B cell (primary cell): ENCODE measurements around the gene HMCN1. TPM values are rescaled to one million over a fixed set of nuclear protein-coding genes. Genes with fewer than 3 reads are reported as not detected.

Experiments
- ATAC-seq: fragments of 200-7000 bp; cut with Tn5 transposase; one replicate; pipeline ENCODE4 v1.10.0; 2021; ENCODE audit warnings: low read depth, mild to moderate bottlenecking, moderate number of reproducible peaks, moderate library complexity
- CTCF ChIA-PET: fragments of 350-600 bp; sonication (Branson Sonifier 250); formaldehyde crosslinking; loops from one replicate; lab custom pipeline; 2021; ENCODE audit warnings: antibody characterized with exemption, inconsistent platforms; lab: Charles Lee
- POLR2A ChIA-PET: fragments of 350-600 bp; sonication (Branson Sonifier 250); formaldehyde crosslinking; loops from one replicate; lab custom pipeline; 2021; ENCODE audit warnings: antibody characterized with exemption; lab: Charles Lee
- DNase-seq: peaks from one replicate; pipeline ENCODE4 v3.0.0; 2013
- H2AFZ ChIP-seq: 2 replicates; pipeline ENCODE4 v1.6.1; 2012; ENCODE audit warnings: mild to moderate bottlenecking, low read depth, low read length; ENCODE audit not compliant: insufficient read depth, poor library complexity, severe bottlenecking
- H3K27ac ChIP-seq, 2 donors: 1 replicate in 1 of 2; 2 replicates in 1 of 2; pipeline ENCODE4 v1.5.1; 2012 to 2013; ENCODE audit warnings: low read length in 2 of 2, mild to moderate bottlenecking in 2 of 2, moderate library complexity in 1 of 2
- H3K27me3 ChIP-seq, 4 experiments: fragments of 200-600 bp in 1 of 4; sonication (generic) in 1 of 4; replicated peaks in 1 of 4; 1 replicate in 2 of 4; 2 replicates in 2 of 4; pipeline versions ENCODE4 v1.6.1 to v1.7.0; 2013 to 2016; ENCODE audit warnings: low read length in 3 of 4, mild to moderate bottlenecking in 2 of 4, mixed read lengths in 1 of 4, moderate library complexity in 1 of 4; ENCODE audit not compliant: insufficient read depth in 4 of 4, control insufficient read depth in 3 of 4; ENCODE audit errors: control extremely low read depth in 1 of 4
- H3K36me3 ChIP-seq, 2 experiments: replicated peaks in 1 of 2; 1 replicate in 1 of 2; 2 replicates in 1 of 2; pipeline versions ENCODE4 v1.6.1 to v1.7.1; 2013; ENCODE audit warnings: low read length in 1 of 2; ENCODE audit not compliant: insufficient read depth in 2 of 2, control insufficient read depth in 1 of 2; ENCODE audit errors: control extremely low read depth in 1 of 2, extremely low read depth in 1 of 2
- H3K4me1 ChIP-seq, 2 donors: fragments of 200-600 bp in 1 of 2; sonication (generic) in 1 of 2; 1 replicate in 1 of 2; 2 replicates in 1 of 2; pipeline versions ENCODE4 v1.5.1 to v1.6.1; 2013 to 2017; ENCODE audit warnings: low read length in 2 of 2; ENCODE audit not compliant: control insufficient read depth in 2 of 2, insufficient read depth in 2 of 2
- H3K4me2 ChIP-seq: replicated peaks from 2 replicates; pipeline ENCODE3; 2012; ENCODE audit warnings: mild to moderate bottlenecking, low read depth, low read length; ENCODE audit not compliant: poor library complexity, severe bottlenecking
- H3K4me3 ChIP-seq, 5 experiments: fragments of 200-600 bp in 1 of 5; sonication (generic) in 1 of 5; 1 replicate in 3 of 5; 2 replicates in 2 of 5; pipeline versions ENCODE4 v1.5.1 to v1.7.0; 2011 to 2016; ENCODE audit warnings: low read length in 4 of 5, mild to moderate bottlenecking in 4 of 5, low read depth in 2 of 5, control low read depth in 1 of 5, moderate library complexity in 1 of 5; ENCODE audit not compliant: insufficient read depth in 1 of 5; ENCODE audit errors: control extremely low read depth in 1 of 5, extremely low read depth in 1 of 5
- H3K79me2 ChIP-seq: fragments of 200-600 bp; sonication (generic); one replicate; pipeline ENCODE4 v1.6.0; 2016; ENCODE audit warnings: low read length; ENCODE audit not compliant: control insufficient read depth, insufficient read depth
- H3K9ac ChIP-seq: fragments of 200-600 bp; sonication (generic); 2 replicates; pipeline ENCODE4 v1.6.1; 2017; ENCODE audit warnings: mild to moderate bottlenecking, low read length, moderate library complexity
- H3K9me3 ChIP-seq, 3 donors: one replicate each; pipeline versions ENCODE4 v1.6.1 to v1.7.1; 2013; ENCODE audit warnings: low read length in 2 of 3; ENCODE audit not compliant: control insufficient read depth in 2 of 3, insufficient read depth in 1 of 3; ENCODE audit errors: control extremely low read depth in 1 of 3
- H4K20me1 ChIP-seq: 2 replicates; pipeline ENCODE4 v1.6.0; 2012; ENCODE audit warnings: mild to moderate bottlenecking, low read length; ENCODE audit not compliant: insufficient read depth, control insufficient read depth, poor library complexity, severe bottlenecking
- H3K27ac Mint-ChIP-seq: one replicate; pipeline ENCODE4 v1.8.0; 2021; ENCODE audit warnings: mixed read lengths
- H3K27me3 Mint-ChIP-seq: one replicate; pipeline ENCODE4 v1.8.0; 2021; ENCODE audit warnings: mixed read lengths
- H3K4me1 Mint-ChIP-seq: one replicate; pipeline ENCODE4 v1.8.0; 2021; ENCODE audit warnings: mixed read lengths
- H3K4me3 Mint-ChIP-seq: one replicate; pipeline ENCODE4 v1.8.0; 2021; ENCODE audit warnings: mixed read lengths
- H3K9me3 Mint-ChIP-seq: one replicate; pipeline ENCODE4 v1.8.0; 2022; ENCODE audit warnings: mixed read lengths; ENCODE audit not compliant: insufficient read depth
- EZH2 ChIP-seq: IDR thresholded peaks from 2 replicates; pipeline ENCODE4 v1.6.1; 2012; ENCODE audit warnings: borderline replicate concordance, low read depth, mild to moderate bottlenecking, moderate library complexity, low read length; ENCODE audit not compliant: insufficient read depth, poor library complexity, severe bottlenecking
- WGBS: methylation state at CpG from one replicate; pipeline ENCODE4 v1.1.5; 2013; ENCODE audit warnings: missing lambda C conversion rate; ENCODE audit not compliant: insufficient coverage; 5-methylcytosine and 5-hydroxymethylcytosine counted together
- intact Hi-C: fragments of 100-400 bp; cut with micrococcal nuclease; formaldehyde crosslinking; loops from one replicate; pipeline ENCODE4 v1.10.0; 2022
- polyA plus RNA-seq: library from polyadenylated mRNA; depleted of rRNA; stranded (reverse); fragments of >200 nt; gene quantifications from 2 replicates; pipeline ENCODE4 v1.2.3, GENCODE V29; 2012
- total RNA-seq, 2 donors: library from RNA; stranded (reverse); fragments of 120-200 nt in 1 of 2; gene quantifications; 1 replicate in 1 of 2; 2 replicates in 1 of 2; pipeline versions ENCODE4 v1.2.3 to v1.2.4, GENCODE V29; 2013 to 2022
- TF ChIP-seq, protein P1 (sequence below): fragments of 200-600 bp; IDR thresholded peaks from one replicate; pipeline ENCODE4 v1.8.0; 2022; ENCODE audit warnings: antibody characterized with exemption, mild to moderate bottlenecking

HMCN1 gene
- total and polyA plus RNA-seq, 2 donors (not counting 1 experiment from before 2014, with no cell fraction given), result not detected

DNA sequence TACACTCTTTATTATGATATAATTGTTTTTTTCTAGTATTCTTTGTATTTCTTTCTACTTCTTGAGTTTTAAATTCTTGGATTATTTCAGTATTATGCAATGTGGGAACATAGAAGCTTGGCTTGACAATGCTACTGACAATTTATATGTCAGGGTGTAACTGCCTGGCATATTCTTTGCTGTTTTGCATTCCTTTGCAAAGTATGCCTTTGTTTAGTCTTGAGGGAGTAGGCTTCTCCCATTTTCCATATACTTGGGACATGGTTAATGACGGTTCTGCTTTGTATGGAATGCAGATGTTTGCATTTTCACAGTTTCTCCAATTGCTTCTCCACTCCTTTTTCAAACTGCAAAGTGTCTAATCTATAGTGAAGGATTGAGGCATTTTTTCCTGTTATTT lies 109.8 kb downstream of the HMCN1 start:
- no CpG with 5 or more reads among the region's 1 CpG for WGBS
- Mint-ChIP-seq H3K4me3 (no peak overlapping the region), H3K4me1 (no peaks in the 10 kb centered on the region), H3K27ac (no peak overlapping the region), H3K27me3 (no peaks in the 10 kb centered on the region), H3K9me3 (no peaks in the 10 kb centered on the region)
- intact Hi-C loops, result no loop called here
- TF ChIP-seq, protein P1, sequence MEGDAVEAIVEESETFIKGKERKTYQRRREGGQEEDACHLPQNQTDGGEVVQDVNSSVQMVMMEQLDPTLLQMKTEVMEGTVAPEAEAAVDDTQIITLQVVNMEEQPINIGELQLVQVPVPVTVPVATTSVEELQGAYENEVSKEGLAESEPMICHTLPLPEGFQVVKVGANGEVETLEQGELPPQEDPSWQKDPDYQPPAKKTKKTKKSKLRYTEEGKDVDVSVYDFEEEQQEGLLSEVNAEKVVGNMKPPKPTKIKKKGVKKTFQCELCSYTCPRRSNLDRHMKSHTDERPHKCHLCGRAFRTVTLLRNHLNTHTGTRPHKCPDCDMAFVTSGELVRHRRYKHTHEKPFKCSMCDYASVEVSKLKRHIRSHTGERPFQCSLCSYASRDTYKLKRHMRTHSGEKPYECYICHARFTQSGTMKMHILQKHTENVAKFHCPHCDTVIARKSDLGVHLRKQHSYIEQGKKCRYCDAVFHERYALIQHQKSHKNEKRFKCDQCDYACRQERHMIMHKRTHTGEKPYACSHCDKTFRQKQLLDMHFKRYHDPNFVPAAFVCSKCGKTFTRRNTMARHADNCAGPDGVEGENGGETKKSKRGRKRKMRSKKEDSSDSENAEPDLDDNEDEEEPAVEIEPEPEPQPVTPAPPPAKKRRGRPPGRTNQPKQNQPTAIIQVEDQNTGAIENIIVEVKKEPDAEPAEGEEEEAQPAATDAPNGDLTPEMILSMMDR, result no peak
- no peak for TF ChIP-seq EZH2
- Histone ChIP-seq H2AFZ (no peak overlapping the region), H3K9ac (no peak overlapping the region), H3K4me2 (no peak overlapping the region), H3K36me3 (no peaks in the 10 kb centered on the region), H3K79me2 (no peaks in the 10 kb centered on the region), H3K4me3 (no peak overlapping the region), H3K9me3 (no peaks in the 10 kb centered on the region), H3K27ac (no peak overlapping the region), H3K4me1 (no peaks in the 10 kb centered on the region), H3K27me3 (no peaks in the 10 kb centered on the region), H4K20me1 (no peaks in the 10 kb centered on the region)
- ChIA-PET CTCF (no interaction called here), POLR2A (no interaction called here)
- ATAC-seq, result no peak
- DNase-seq, result no peak

DNA sequence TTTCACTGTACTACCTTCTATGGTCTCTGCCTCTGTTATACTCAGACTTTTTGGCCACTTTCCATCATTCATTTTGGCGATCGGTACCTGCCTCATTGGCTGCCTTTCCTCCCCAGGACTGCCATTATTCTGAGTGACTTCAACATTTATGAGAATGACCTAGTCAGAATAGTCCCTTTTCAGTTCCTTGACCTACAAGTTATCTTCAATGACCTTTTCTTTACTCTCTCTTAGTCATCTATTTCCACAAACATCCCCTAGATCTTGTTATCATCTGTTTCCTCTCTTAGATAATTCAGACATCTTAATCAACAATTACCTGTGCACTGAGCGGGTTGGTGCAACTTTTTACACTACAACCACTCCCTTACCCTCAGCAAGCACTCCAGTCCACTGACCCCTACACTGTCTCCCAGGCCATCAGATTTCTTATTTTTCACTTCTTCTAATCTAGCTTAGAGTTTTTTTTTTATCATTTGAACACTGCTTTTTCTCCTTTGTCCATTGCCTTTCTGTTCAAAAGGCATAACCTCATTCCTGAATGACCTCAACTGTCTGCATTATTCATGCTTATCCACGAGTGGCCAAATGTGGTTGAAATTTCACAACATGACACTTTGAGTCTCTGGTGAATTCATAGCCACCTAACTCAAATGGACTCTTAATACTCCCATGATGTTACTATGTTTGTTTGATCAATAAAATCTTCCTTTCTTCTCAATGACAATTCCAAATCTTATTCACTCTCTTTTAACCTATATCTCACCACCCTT lies 112.7 kb downstream of the HMCN1 start:
- Histone ChIP-seq H3K9me3 (no peaks in the 10 kb centered on the region), H3K27me3 (no peaks in the 10 kb centered on the region), H2AFZ (no peak overlapping the region), H3K4me1 (no peaks in the 10 kb centered on the region), H3K4me3 (no peak overlapping the region), H3K79me2 (no peaks in the 10 kb centered on the region), H3K36me3 (no peaks in the 10 kb centered on the region), H3K9ac (no peak overlapping the region), H4K20me1 (no peaks in the 10 kb centered on the region), H3K27ac (no peak overlapping the region), H3K4me2 (no peak overlapping the region)
- TF ChIP-seq EZH2, result no peak
- TF ChIP-seq, protein P1, result no peak
- ATAC-seq (no peak), DNase-seq (no peak)
- H3K4me1 Mint-ChIP-seq, result no peaks in the 10 kb centered on the region
- no peak overlapping the region for H3K27ac Mint-ChIP-seq
- CTCF ChIA-PET, result no interaction called here
- H3K9me3 Mint-ChIP-seq, result no peaks in the 10 kb centered on the region
- WGBS, result 97% methylated on average over 3 of the region's 4 CpGs
- H3K27me3 Mint-ChIP-seq, result no peaks in the 10 kb centered on the region
- no peak overlapping the region for H3K4me3 Mint-ChIP-seq
- intact Hi-C loops, result no loop called here
- POLR2A ChIA-PET, result no interaction called here
